Gastrocnemius medialis (tissue), 4 donors: Measurements from ENCODE around the gene LOXL3.

ENCODE experiments used
- POLR2A ChIP-seq, 2 donors: fragments of 450-650 bp; IDR thresholded peaks; one replicate each; pipeline ENCODE4 v1.6.1; 2017; ENCODE audit warnings: antibody characterized with exemption in 2 of 2, mild to moderate bottlenecking in 2 of 2, moderate library complexity in 2 of 2
- TF ChIP-seq, protein P1 (sequence below), 5 experiments: fragments of 450-650 bp in 3 of 5; fragments of 200-600 bp in 2 of 5; sonication (generic) in 2 of 5; IDR thresholded peaks in 4 of 5; conservative IDR thresholded peaks in 1 of 5; 1 replicate in 4 of 5; 2 replicates in 1 of 5; pipeline ENCODE4 v1.5.1; 2016 to 2019; ENCODE audit warnings: antibody characterized with exemption in 5 of 5, mild to moderate bottlenecking in 3 of 5, moderate library complexity in 3 of 5

DNA sequence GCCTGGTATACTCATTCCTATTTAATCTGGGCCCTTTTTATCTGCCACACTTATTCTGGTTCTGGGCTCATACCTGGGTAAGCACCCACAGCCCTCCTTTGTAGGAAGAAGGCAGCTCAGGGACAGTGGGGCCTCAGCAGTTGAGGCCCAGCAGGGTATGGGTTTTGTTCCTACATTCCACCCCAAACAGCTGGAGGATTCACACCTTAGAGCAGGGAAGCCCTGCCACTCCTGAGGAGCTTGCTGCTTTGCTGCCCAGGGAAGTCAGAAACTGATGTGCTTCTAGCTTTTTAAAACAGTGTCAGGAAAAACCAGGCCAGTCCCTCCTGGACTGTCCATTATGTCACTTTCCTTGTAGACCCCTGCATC is 53.2 kb downstream of the LOXL3 start:
- TF ChIP-seq, protein P1, sequence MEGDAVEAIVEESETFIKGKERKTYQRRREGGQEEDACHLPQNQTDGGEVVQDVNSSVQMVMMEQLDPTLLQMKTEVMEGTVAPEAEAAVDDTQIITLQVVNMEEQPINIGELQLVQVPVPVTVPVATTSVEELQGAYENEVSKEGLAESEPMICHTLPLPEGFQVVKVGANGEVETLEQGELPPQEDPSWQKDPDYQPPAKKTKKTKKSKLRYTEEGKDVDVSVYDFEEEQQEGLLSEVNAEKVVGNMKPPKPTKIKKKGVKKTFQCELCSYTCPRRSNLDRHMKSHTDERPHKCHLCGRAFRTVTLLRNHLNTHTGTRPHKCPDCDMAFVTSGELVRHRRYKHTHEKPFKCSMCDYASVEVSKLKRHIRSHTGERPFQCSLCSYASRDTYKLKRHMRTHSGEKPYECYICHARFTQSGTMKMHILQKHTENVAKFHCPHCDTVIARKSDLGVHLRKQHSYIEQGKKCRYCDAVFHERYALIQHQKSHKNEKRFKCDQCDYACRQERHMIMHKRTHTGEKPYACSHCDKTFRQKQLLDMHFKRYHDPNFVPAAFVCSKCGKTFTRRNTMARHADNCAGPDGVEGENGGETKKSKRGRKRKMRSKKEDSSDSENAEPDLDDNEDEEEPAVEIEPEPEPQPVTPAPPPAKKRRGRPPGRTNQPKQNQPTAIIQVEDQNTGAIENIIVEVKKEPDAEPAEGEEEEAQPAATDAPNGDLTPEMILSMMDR (IDR thresholded peaks at IDR 0.05 in 4 of 5, conservative IDR thresholded peaks at IDR 0.05 in 1 of 5): no peak
- TF ChIP-seq POLR2A (IDR thresholded peaks at IDR 0.05): no peak
